A673 (cell line): Measurements from ENCODE around the gene PWWP2A. TPM values are rescaled to one million over a fixed set of nuclear protein-coding genes. Genes with fewer than 3 reads are reported as not detected.
"Not testable (repeated sequence)": the region's sequence is repeated elsewhere in the genome, so short reads cannot be mapped to it uniquely, and the experiment has no call there.

ENCODE experiments used
- BruUV-seq: library from RNA; stranded (reverse); fragments of 400-500 nt; replicated peaks from 2 replicates; lab custom pipeline; 2021; lab: Mats Ljungman, UMichigan
- CTCF ChIA-PET: fragments of 300-600 bp; sonication (Branson Sonifier 250); formaldehyde crosslinking; loops from one replicate; lab custom pipeline; 2022; ENCODE audit warnings: antibody characterized with exemption; lab: Charles Lee
- POLR2A ChIA-PET: fragments of 300-600 bp; sonication (Branson Sonifier 250); formaldehyde crosslinking; loops from one replicate; lab custom pipeline; 2022; ENCODE audit warnings: antibody characterized with exemption; ENCODE audit not compliant: low non-redundant PET; lab: Charles Lee
- DNase-seq: peaks from one replicate; pipeline ENCODE4 v3.0.0-alpha.2; 2015; ENCODE audit warnings: low spot score
- H3K27ac ChIP-seq: fragments of 200-600 bp; sonication (generic); 2 replicates; pipeline ENCODE4 v1.5.1; 2016; ENCODE audit warnings: mixed run types, low read depth, mild to moderate bottlenecking, mixed read lengths, antibody characterized with exemption, low read length; ENCODE audit not compliant: poor library complexity, severe bottlenecking
- H3K27me3 ChIP-seq: fragments of 200-600 bp; sonication (generic); replicated peaks from 2 replicates; pipeline ENCODE4 v1.6.1; 2017; ENCODE audit warnings: mixed run types, low read depth, mild to moderate bottlenecking, mixed read lengths, antibody characterized with exemption, low read length; ENCODE audit not compliant: insufficient read depth, poor library complexity
- H3K36me3 ChIP-seq: fragments of 200-600 bp; sonication (generic); 2 replicates; pipeline ENCODE4 v1.6.1; 2016; ENCODE audit warnings: mixed run types, mild to moderate bottlenecking, mixed read lengths, antibody characterized with exemption, low read length; ENCODE audit not compliant: insufficient read depth, poor library complexity, severe bottlenecking
- H3K4me1 ChIP-seq: fragments of 200-600 bp; sonication (generic); 2 replicates; pipeline ENCODE4 v1.6.1; 2017; ENCODE audit warnings: mixed run types, mild to moderate bottlenecking, mixed read lengths, antibody characterized with exemption, low read length; ENCODE audit not compliant: insufficient read depth, poor library complexity, severe bottlenecking
- H3K4me3 ChIP-seq: fragments of 200-600 bp; sonication (generic); 2 replicates; pipeline ENCODE4 v1.5.1; 2016; ENCODE audit warnings: low read depth, mixed run types, mild to moderate bottlenecking, mixed read lengths, low read length; ENCODE audit not compliant: poor library complexity, severe bottlenecking
- H3K9me3 ChIP-seq: fragments of 200-600 bp; sonication (generic); 2 replicates; pipeline ENCODE4 v1.6.1; 2016; ENCODE audit warnings: mixed run types, low read depth, mild to moderate bottlenecking, mixed read lengths, antibody characterized with exemption, low read length; ENCODE audit not compliant: poor library complexity, severe bottlenecking
- CTCF ChIP-seq: fragments of 300-800, 200-600 bp; sonication (generic); conservative IDR thresholded peaks from 2 replicates; pipeline ENCODE4 v1.5.1; 2017; ENCODE audit warnings: low read depth, mild to moderate bottlenecking, antibody characterized with exemption, low read length, moderate library complexity, mixed read lengths
- EZH2 ChIP-seq: fragments of 200-600 bp; sonication (generic); IDR thresholded peaks from 2 replicates; pipeline ENCODE4 v1.6.1; 2017; ENCODE audit warnings: borderline replicate concordance, low read depth, mild to moderate bottlenecking, mixed read lengths, antibody characterized with exemption, low read length; ENCODE audit not compliant: poor library complexity, severe bottlenecking
- intact Hi-C: fragments of 100-400 bp; cut with micrococcal nuclease; formaldehyde crosslinking; loops from one replicate; pipeline ENCODE4 v1.10.0; 2022; ENCODE audit not compliant: unreplicated experiment
- total RNA-seq: library from RNA; stranded (reverse); gene quantifications from 2 replicates; pipeline ENCODE4 v1.2.3, GENCODE V29; 2021

The PWWP2A gene
- total RNA-seq, 1 experiment from 2014 or later, result 17.7 TPM

- no peak overlapping the region for H3K27ac ChIP-seq
- no peak overlapping the region for H3K4me3 ChIP-seq
- intact Hi-C loops, result no loop called here
- H3K27me3 ChIP-seq, result no peaks in the 10 kb centered on the region
- peaks cover 20% of the 10 kb centered on the region for H3K4me1 ChIP-seq
- DNase-seq, result no peak
- TF ChIP-seq CTCF (no peak), EZH2 (no peak)
- ChIA-PET POLR2A (no interaction called here), CTCF (interaction anchor here (0.7 kb wide), 1 partner anchor 71 kb away, joined by 8 read pairs; no protein-coding TSS in a partner anchor)
- H3K9me3 ChIP-seq, result no peaks in the 10 kb centered on the region
- no TSS peak for BruUV-seq
- no peaks in the 10 kb centered on the region for H3K36me3 ChIP-seq
These were observed 42.4 kb upstream of the PWWP2A start for GRCh38 chr5:160161626-160162025.

- peaks cover 13% of the 10 kb centered on the region for H3K4me1 ChIP-seq
- CTCF ChIA-PET, H3K27ac ChIP-seq, H3K36me3 ChIP-seq, BruUV-seq, intact Hi-C loops, DNase-seq, H3K9me3 ChIP-seq, POLR2A ChIA-PET, H3K4me3 ChIP-seq, H3K27me3 ChIP-seq: not testable (repeated sequence)
These were observed 41.6 kb upstream of the PWWP2A start for GRCh38 chr5:160160875-160161274.

- Histone ChIP-seq H3K4me3 (no peak overlapping the region), H3K27ac (no peak overlapping the region), H3K4me1 (peaks cover 6% of the 10 kb centered on the region), H3K27me3 (no peaks in the 10 kb centered on the region), H3K9me3 (no peaks in the 10 kb centered on the region), H3K36me3 (no peaks in the 10 kb centered on the region)
- TF ChIP-seq CTCF (no peak), EZH2 (no peak)
- no peak for DNase-seq
- intact Hi-C loops, result no loop called here
- CTCF ChIA-PET, result no interaction called here
- no TSS peak for BruUV-seq
- POLR2A ChIA-PET, result no interaction called here
These were observed 40.9 kb upstream of the PWWP2A start for GRCh38 chr5:160159991-160160792.
